GM12872 (cell line): ENCODE results near the gene TNRC6C.

Experiments used
- CTCF ChIP-seq: IDR thresholded peaks from 3 replicates; pipeline ENCODE4 v1.5.1; 2011; ENCODE audit warnings: low read depth, mild to moderate bottlenecking, low read length, moderate library complexity; ENCODE audit not compliant: insufficient read depth

The TNRC6C gene

GRCh38 chr17:78114831-78115723 is 156.6 kb downstream of the TNRC6C start:
- no peak for TF ChIP-seq CTCF

GRCh38 chr17:78116411-78116810 is 157.9 kb downstream of the TNRC6C start:
- no peak for TF ChIP-seq CTCF

- TF ChIP-seq CTCF = peak; percentile 39; the same call in 2 of the 3 replicates
Observed at GRCh38 chr17:78117027-78117981, 158.8 kb downstream of the TNRC6C start.

GRCh38 chr17:78118801-78119241 is 160.3 kb downstream of the TNRC6C start:
- TF ChIP-seq CTCF = no peak

- TF ChIP-seq CTCF = no peak
Observed at GRCh38 chr17:78120537-78120936, 162.0 kb downstream of the TNRC6C start.

GRCh38 chr17:78120971-78121800 is 162.7 kb downstream of the TNRC6C start:
- TF ChIP-seq CTCF = no peak
